GM12892 (cell line): Measurements from ENCODE around the gene DPPA5. TPM values are rescaled to one million over a fixed set of nuclear protein-coding genes. Genes with fewer than 3 reads are reported as not detected.
A peak's percentile ranks its signal among the peaks of the same experiment; 100 is the strongest.
"Not testable (repeated sequence)": the region's sequence is repeated elsewhere in the genome, so short reads cannot be mapped to it uniquely, and the experiment has no call there.

Experiments
- DNase-seq: peaks from one replicate; pipeline ENCODE4 v3.0.0; 2011; ENCODE audit not compliant: insufficient read length
- FAIRE-seq: peaks from 2 replicates; lab custom pipeline; 2011; peaks lifted over from hg19 to GRCh38; lab: Jason Lieb, UNC
- POLR2A ChIP-seq: IDR thresholded peaks from 2 replicates; pipeline ENCODE4 v1.6.1; 2011; ENCODE audit warnings: low read depth, low read length, control low read depth
- POLR2AphosphoS5 ChIP-seq: IDR thresholded peaks from 2 replicates; pipeline ENCODE4 v1.6.1; 2011; ENCODE audit warnings: low read depth, low read length, control low read depth
- TAF1 ChIP-seq: IDR thresholded peaks from 2 replicates; pipeline ENCODE4 v1.6.1; 2011; ENCODE audit warnings: low read depth, mild to moderate bottlenecking, control low read depth, low read length, borderline replicate concordance
- polyA plus RNA-seq: library from polyadenylated mRNA; unstranded; fragments of >200 nt; gene quantifications from one replicate; pipeline ENCODE4 v1.2.1, GENCODE V29; 2012; ENCODE audit warnings: missing spikeins, inconsistent platforms; ENCODE audit not compliant: missing spikeins

Gene DPPA5, protein sequence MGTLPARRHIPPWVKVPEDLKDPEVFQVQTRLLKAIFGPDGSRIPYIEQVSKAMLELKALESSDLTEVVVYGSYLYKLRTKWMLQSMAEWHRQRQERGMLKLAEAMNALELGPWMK
- polyA plus RNA-seq: not detected

DNA sequence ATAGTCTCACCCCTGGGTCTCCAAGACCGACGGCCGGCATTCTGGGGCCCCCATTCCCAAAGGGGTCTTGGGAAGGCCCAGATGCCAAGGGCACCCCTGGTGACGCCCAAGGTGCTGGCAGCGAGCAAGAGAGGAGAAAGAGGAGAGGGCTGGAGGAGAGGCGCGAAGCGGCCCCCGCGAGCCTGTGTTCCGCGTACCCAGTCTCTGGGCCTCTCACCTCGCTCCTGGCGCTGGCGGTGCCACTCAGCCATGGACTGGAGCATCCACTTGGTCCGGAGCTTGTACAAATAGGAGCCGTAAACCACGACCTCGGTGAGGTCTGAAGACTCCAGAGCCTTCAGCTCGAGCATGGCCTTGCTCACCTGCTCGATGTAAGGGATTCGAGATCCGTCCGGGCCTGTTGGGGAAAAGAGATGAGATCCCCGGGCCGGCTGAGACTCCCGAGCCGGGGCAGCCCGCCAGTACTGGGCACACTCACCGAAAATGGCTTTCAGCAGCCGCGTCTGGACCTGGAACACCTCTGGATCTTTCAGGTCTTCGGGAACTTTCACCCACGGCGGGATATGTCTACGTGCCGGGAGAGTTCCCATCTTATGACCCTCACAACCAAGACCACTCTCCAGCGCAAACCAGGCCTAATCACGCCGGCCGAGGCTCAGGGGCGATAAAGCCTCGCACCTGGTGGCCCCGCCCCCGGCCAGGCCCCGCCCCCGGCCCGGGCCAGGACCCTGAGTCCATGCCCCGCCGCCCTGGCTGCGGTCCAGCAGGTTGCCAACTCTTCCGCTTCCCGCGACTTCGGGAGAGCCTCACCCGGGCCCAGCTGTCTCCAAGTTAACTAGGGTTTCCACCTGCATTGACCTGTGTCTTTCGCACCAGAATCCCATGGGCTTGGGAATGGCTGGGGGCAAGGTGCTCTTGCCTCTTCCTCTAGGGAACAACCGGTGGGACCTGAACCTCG lies at the start of gene DPPA5:
TSS of gene DPPA5 (minus strand) at position 641 of the 958 bp plus-strand sequence. CDS start at position 590, 51 bp downstream.
- TF ChIP-seq TAF1: no peak
- TF ChIP-seq POLR2A: no peak
- FAIRE-seq (no peak), DNase-seq (no peak)

DNA sequence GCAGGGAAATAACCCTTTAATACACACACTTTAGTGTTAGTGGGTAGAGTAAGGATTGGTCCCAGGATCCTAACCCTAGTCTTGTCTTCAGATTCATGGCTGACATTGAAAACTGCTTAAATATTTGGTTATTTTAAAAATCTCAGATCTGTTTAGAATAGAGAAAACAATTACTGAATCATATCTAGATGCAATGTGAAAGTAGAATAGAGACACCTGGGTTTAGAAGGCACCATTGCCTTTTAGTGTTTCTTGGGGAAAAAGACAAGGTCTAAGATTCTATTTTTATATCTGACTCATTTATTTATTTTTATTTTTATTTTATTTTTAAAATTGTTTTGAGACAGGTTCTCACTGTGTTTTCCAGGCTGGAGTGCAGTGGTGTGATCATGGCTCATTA lies 46.6 kb upstream of the DPPA5 start:
- TF ChIP-seq POLR2AphosphoS5: no peak
- TF ChIP-seq TAF1: no peak
- no peak for TF ChIP-seq POLR2A
- FAIRE-seq (no peak), DNase-seq (no peak)

DNA sequence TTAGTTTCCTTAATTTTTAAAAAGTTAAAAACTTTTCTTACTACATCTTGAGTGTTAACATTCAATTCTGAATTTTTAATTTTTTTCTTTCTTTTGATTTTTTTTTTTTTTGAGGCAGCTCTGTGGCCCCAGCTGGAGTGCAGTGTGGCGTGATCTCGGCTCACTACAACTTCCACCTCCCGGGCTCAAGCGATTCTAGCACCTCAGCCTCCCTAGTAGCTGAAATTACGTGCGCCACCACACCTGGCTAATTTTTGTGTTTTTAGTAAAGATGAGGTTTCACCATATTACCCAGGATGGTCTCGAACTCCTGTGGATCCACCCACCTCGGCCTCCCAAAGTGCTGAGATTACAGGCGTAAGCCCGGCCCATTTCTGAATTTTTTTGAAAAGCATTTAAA lies 41.8 kb upstream of the DPPA5 start:
- FAIRE-seq (no peak), DNase-seq (no peak)
- TF ChIP-seq POLR2A: no peak
- no peak for TF ChIP-seq TAF1
- TF ChIP-seq POLR2AphosphoS5: no peak

DNA sequence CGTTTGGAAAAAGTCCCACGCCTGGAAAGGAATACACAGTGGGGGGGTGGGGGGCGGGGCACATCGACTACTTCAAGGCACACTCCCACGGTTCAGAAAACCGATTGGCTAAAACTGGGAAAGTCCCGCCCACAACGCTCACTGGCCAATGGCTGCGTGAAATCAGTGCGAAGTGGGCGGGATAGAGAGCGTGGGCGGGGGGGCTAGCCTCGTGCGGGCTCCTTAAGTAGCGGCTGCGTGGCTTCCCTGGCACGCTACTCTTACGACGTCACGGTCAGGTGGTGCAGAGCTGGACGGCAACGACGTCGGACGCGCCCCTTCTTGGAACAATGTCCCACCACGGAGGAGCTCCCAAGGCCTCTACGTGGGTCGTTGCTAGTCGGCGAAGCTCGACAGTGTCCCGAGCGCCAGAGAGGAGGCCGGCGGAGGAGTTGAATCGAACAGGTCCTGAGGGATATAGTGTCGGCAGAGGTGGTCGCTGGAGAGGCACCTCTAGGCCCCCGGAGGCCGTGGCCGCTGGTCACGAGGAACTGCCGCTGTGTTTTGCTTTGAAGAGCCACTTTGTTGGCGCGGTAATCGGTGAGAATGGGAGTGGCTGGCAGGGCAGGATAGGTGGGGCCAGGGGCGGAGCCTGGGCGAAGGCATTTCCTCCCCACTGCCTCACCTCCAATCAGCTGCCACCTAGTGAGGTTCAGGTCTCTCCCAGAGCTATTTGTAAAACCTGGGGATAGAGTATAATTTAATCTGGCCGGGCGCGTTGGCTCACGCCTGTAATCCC lies 40.7 kb upstream of the DPPA5 start, which contains the start of gene DDX43:
TSS of gene DDX43 (plus strand) at position 252 of the 778 bp plus-strand sequence. CDS start at position 330, 78 bp downstream.
- TF ChIP-seq POLR2A (no peak), POLR2AphosphoS5 (no peak), TAF1 (no peak)
- FAIRE-seq (no peak), DNase-seq (no peak)

DNA sequence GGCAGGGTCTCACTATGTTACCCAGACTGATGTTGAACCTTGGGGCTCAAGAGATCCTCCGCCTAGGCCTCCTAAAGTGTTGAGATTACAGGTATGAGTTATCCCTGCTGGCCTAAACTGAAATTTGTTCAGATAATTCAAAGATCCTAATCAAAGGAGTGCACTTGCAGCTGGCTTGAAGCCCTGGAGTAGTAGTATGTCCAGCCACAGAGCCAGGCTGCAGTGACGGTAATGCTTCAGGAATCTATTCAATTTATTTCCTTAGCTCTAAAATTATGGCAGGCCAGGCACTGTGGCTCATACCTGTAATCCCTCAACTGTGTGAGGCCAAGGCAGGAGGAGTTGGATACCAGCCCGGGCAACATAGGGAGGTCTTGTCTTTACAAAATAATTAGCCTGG lies 39.2 kb upstream of the DPPA5 start:
- FAIRE-seq (no peak), DNase-seq (no peak)
- TF ChIP-seq POLR2AphosphoS5: no peak

DNA sequence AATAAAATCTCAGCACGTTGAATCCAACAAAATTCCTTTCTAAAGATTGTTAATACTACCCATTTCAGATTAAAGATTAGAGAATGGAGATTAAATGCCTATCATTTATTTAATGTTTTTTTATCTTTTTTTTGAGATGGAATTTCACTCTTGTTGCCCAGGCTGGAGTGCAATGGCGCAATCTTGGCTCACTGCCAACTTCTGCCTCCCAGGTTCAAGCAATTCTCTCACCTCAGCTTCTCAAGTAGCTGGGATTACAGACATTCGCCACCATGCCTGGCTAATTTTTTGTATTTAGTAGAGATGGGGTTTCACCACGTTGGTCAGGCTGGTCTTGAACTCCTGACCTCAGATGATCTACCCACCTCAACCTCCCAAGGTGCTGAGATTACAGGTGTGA lies 38.1 kb upstream of the DPPA5 start:
- FAIRE-seq, DNase-seq: not testable (repeated sequence)

DNA sequence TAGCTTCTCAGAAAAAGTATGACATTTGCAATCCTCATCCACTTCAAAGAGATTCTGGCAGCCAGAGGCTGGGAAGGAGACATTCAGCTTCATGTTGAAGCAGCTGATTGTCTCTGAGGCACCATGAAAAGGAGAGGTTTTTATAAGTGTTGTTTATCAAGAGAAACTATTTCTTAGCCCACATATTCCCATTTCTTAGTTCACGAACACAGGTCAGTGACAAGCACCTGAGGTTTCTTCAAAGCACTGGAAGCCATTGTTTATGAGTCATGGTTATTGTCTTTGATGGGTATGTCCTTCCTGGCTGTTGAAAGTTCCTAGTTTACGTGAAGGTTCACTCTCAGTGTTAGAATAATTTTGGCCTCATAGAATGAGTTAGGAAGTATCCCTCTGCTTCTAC lies 37.6 kb upstream of the DPPA5 start:
- FAIRE-seq (no peak), DNase-seq (no peak)
- TF ChIP-seq POLR2AphosphoS5: no peak
- no peak for TF ChIP-seq POLR2A
- no peak for TF ChIP-seq TAF1

DNA sequence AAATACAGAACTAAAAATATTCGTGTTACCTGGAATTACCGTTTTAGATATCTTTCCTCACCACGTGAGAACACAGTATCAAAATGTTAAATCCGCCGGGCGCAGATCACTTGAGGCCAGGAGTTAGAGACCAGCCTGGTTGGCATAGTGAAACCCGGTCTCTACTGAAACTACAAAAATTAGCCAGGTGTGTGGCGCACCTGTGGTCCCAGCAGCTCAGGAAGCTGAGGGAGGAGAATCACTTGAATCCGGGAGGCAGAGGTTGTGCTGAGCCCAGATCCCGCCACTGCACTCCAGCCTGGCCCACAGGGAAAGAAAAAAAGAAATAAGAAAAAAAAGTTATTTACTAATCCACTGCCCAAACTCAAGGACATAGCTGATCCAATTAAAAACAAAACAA lies 35.8 kb upstream of the DPPA5 start:
- DNase-seq: no peak
- TF ChIP-seq POLR2A (no peak), POLR2AphosphoS5 (no peak), TAF1 (no peak)
- FAIRE-seq: no peak

DNA sequence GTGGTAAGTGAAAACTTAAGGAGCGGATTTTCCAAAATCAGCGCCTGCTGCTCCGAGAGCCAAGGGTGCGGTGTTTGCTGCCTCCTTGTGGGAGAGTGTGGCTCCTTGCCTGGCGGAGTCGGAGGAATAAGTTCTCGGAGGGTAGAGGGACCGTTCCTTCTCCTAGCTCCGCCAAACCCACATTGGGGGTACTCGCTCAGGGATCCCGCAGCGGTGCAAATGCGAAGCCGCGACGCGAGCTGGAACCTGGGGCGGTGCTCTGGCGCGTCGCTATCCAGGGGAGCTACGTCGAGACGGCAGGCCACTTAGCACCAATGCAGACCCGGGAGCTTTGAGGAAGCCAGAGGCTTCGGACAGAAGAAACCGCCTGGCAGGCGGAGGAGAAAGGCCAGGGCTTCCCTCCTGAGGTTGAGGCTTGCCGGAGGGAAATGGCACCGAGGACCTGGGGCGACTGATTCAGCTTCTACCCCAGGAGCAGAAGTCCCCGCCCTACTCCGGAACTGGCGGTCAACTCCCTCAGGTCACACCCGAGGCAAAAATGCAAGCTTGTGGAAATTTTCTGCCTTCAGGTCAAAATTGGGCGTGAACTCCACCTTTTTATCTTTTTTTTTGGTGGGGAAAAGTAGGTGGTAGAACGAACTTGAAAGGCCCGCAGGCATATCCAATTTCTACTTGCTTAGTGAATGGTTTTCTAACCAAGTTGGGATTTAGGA lies 34.9 kb upstream of the DPPA5 start:
- FAIRE-seq: peak; percentile 78
- TF ChIP-seq POLR2A (no peak; the same call in 1 of the 2 replicates), POLR2AphosphoS5 (no peak), TAF1 (no peak)
- DNase-seq: peak; percentile 50

DNA sequence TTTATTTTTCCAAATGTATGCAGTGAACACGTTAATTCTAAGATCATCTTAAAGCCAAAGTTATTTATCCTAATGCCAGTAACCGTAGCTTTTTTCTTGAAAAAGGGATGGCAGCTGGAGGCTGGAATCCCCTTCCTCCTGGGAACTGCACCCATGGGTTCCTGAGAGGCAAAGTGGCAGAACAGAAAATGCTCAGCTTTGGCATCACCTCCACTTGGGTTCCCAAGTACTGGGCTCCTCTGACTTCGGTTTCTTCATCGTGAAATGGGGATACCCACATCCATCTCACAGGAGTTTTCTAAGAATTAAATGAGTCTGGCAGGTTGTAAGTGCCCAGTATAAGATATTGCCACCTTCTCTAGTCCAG lies 34.3 kb upstream of the DPPA5 start:
- TF ChIP-seq TAF1 (no peak), POLR2AphosphoS5 (no peak), POLR2A (no peak)
- DNase-seq (no peak), FAIRE-seq (no peak)

DNA sequence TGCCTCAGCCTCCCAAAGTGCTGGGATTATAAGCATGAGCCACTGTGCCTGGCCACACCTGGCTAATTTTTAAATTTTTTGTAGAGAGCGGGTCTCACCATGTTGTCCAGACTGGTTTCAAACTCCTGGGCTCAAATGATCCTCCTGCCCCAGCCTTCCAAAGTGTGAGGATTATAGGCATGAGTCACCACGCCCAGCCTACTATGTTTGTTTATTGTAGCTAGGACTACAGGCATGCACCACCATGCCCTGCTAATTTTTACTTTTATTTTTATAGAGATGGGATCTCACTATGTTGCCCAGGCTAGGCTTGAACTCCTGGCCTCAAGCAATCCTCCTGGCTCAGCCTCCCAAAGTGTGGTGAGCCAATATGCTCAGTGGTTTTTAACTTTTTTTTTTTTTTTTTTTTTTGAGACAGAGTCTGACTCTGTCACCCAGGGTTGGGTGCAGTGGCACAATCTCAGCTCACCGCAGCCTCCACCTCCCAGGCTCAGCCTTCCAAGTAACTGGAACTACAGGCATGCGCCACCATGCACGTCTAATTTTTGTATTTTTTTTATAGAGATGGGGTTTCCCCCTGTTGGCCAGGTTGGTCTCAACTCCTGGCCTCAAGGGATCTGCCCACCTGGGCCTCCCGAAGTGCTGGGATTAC lies 28.5 kb upstream of the DPPA5 start:
- FAIRE-seq: no peak
- TF ChIP-seq TAF1 (no peak), POLR2AphosphoS5 (no peak), POLR2A (no peak)
- no peak for DNase-seq

DNA sequence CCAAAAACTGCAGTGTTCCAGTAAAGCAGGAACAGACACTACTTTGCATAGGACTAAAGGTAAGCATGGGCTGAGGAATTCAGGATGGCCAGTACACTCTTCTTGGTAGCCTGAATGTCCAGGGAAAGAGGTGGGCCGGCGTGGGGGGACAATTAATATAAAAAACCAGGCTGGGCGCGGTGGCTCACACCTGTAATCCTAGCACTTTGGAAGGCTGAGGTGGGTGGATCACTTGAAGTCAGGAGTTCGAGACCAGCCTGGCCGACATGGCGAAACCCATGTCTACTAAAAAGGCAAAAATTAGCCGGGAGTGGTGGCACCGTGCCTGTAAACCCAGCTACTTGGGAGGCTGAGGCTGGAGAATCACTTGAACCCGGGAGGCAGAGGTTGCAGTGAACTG lies 27.5 kb upstream of the DPPA5 start:
- not testable (repeated sequence) for DNase-seq

More for the DNA sequence above, 27.5 kb upstream of the DPPA5 start:
- not testable (repeated sequence) for FAIRE-seq
